ENCODE measurements around the gene SLC7A5.
"Not testable (repeated sequence)": the region's sequence is repeated elsewhere in the genome, so short reads cannot be mapped to it uniquely, and the experiment has no call there.

Gene SLC7A5

DNA sequence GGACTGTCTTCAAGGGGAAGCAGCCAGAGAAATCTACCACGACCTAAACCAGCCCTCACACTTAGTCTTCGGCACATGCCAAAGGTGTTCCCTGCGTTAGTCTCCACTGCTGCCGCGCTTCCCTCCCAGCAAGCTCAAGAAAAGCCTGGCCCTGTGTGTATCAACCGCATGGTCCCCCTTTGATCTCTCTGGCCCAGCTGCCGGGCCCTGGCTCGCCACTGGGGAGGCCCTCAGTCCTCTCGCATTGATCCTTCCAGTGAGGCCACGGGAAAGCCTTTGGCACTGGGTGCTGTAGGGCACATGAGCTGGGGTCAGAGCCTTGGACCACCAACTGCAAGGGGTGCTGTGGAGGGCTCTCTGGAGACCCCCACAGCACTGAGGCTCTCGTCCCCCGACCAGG is 74.0 kb downstream of the SLC7A5 start:
- Histone ChIP-seq H3K27ac (ENCODE audit: insufficient read depth, low read length, poor library complexity, severe bottlenecking) (no peak overlapping the region), H3K4me3 (ENCODE audit: insufficient read depth, low read depth, low read length, poor library complexity, severe bottlenecking) (no peak overlapping the region), H3K9me3 (ENCODE audit: control insufficient read depth, low read length) (no peaks in the 10 kb centered on the region), H3K4me1 (ENCODE audit: control insufficient read depth, insufficient read depth, low read length, poor library complexity, severe bottlenecking) (no peaks in the 10 kb centered on the region), H3K27me3 (replicated peaks; ENCODE audit: control insufficient read depth, insufficient read depth, low read length, poor library complexity, severe bottlenecking) (no peaks in the 10 kb centered on the region), H3K36me3 (ENCODE audit: control insufficient read depth, insufficient read depth, low read length) (no peaks in the 10 kb centered on the region)
- no peak for DNase-seq

- no peak for DNase-seq
- Histone ChIP-seq H3K9me3 (ENCODE audit: control insufficient read depth, low read length) (no peaks in the 10 kb centered on the region), H3K27me3 (replicated peaks; ENCODE audit: control insufficient read depth, insufficient read depth, low read length, poor library complexity, severe bottlenecking) (no peaks in the 10 kb centered on the region), H3K4me3 (ENCODE audit: insufficient read depth, low read depth, low read length, poor library complexity, severe bottlenecking) (no peak overlapping the region), H3K27ac (ENCODE audit: insufficient read depth, low read length, poor library complexity, severe bottlenecking) (no peak overlapping the region), H3K36me3 (ENCODE audit: control insufficient read depth, insufficient read depth, low read length) (no peaks in the 10 kb centered on the region), H3K4me1 (ENCODE audit: control insufficient read depth, insufficient read depth, low read length, poor library complexity, severe bottlenecking) (no peaks in the 10 kb centered on the region)
These were observed 74.7 kb downstream of the SLC7A5 start for GRCh38 chr16:87794485-87795078.

GRCh38 chr16:87792205-87792565 is 77.1 kb downstream of the SLC7A5 start:
- no peaks in the 10 kb centered on the region for H3K36me3 ChIP-seq (ENCODE audit: control insufficient read depth, insufficient read depth, low read length)
- no peaks in the 10 kb centered on the region for H3K9me3 ChIP-seq (ENCODE audit: control insufficient read depth, low read length)

GRCh38 chr16:87791295-87792204 is 77.8 kb downstream of the SLC7A5 start:
- H3K36me3 ChIP-seq (ENCODE audit: control insufficient read depth, insufficient read depth, low read length), result no peaks in the 10 kb centered on the region
- no peaks in the 10 kb centered on the region for H3K27me3 ChIP-seq (replicated peaks; ENCODE audit: control insufficient read depth, insufficient read depth, low read length, poor library complexity, severe bottlenecking)
- DNase-seq, result no peak
- no peak overlapping the region for H3K4me3 ChIP-seq (ENCODE audit: insufficient read depth, low read depth, low read length, poor library complexity, severe bottlenecking)
- H3K9me3 ChIP-seq (ENCODE audit: control insufficient read depth, low read length), result no peaks in the 10 kb centered on the region
- H3K4me1 ChIP-seq (ENCODE audit: control insufficient read depth, insufficient read depth, low read length, poor library complexity, severe bottlenecking), result no peaks in the 10 kb centered on the region
- H3K27ac ChIP-seq (ENCODE audit: insufficient read depth, low read length, poor library complexity, severe bottlenecking), result no peak overlapping the region

More at GRCh38 chr16:87792205-87792565, 77.1 kb downstream of the SLC7A5 start:
- no peak overlapping the region for H3K27ac ChIP-seq (ENCODE audit: insufficient read depth, low read length, poor library complexity, severe bottlenecking)
- no peaks in the 10 kb centered on the region for H3K27me3 ChIP-seq (replicated peaks; ENCODE audit: control insufficient read depth, insufficient read depth, low read length, poor library complexity, severe bottlenecking)
- no peak overlapping the region for H3K4me3 ChIP-seq (ENCODE audit: insufficient read depth, low read depth, low read length, poor library complexity, severe bottlenecking)
- H3K4me1 ChIP-seq (ENCODE audit: control insufficient read depth, insufficient read depth, low read length, poor library complexity, severe bottlenecking), result no peaks in the 10 kb centered on the region
- DNase-seq, result no peak

- no peaks in the 10 kb centered on the region for H3K4me1 ChIP-seq (ENCODE audit: control insufficient read depth, insufficient read depth, low read length, poor library complexity, severe bottlenecking)
- H3K4me3 ChIP-seq (ENCODE audit: insufficient read depth, low read depth, low read length, poor library complexity, severe bottlenecking), result no peak overlapping the region
- no peak for DNase-seq
- H3K27me3 ChIP-seq (replicated peaks; ENCODE audit: control insufficient read depth, insufficient read depth, low read length, poor library complexity, severe bottlenecking), result no peaks in the 10 kb centered on the region
- H3K36me3 ChIP-seq (ENCODE audit: control insufficient read depth, insufficient read depth, low read length), result no peaks in the 10 kb centered on the region
- H3K9me3 ChIP-seq (ENCODE audit: control insufficient read depth, low read length), result no peaks in the 10 kb centered on the region
- no peak overlapping the region for H3K27ac ChIP-seq (ENCODE audit: insufficient read depth, low read length, poor library complexity, severe bottlenecking)
These were observed 78.8 kb downstream of the SLC7A5 start for GRCh38 chr16:87790292-87791100.

GRCh38 chr16:87789437-87790291 is 79.6 kb downstream of the SLC7A5 start:
- no peak for DNase-seq
- no peak overlapping the region for H3K4me3 ChIP-seq (ENCODE audit: insufficient read depth, low read depth, low read length, poor library complexity, severe bottlenecking)
- H3K27ac ChIP-seq (ENCODE audit: insufficient read depth, low read length, poor library complexity, severe bottlenecking), result no peak overlapping the region

DNA sequence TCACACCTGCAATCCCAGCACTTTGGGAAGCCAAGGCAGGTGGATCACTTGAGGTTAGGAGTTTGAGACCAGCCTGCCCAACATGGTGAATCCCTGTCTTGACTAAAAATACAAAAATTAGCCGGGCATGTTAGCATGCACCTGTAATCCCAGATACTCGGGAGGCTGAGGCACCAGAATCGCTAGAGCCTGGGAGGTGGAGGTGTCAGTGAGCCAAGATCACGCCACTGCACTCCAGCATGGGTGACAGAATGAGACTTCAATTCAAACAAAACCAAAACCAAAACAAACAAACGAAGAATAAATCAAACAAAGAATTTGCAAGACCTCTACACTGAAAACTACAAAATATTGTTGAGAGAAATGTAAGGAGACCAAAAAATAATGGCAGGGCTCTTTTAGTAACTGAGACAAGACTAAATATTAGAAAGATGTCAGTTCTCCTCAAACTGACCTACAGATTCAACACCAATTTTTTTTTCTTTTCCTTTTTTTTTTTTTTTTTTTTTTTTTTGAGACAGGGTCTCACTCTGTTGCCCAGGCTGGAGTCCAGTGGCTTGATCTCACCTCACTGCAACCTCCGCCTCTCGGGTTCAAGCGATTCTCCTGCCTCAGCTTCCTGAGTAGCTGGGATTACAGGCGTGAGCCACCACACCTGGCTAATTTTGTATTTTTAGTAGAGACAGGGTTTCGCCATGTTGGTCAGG is 80.4 kb downstream of the SLC7A5 start:
- not testable (repeated sequence) for H3K4me1 ChIP-seq (ENCODE audit: control insufficient read depth, insufficient read depth, low read length, poor library complexity, severe bottlenecking); DNase-seq; H3K27me3 ChIP-seq (replicated peaks; ENCODE audit: control insufficient read depth, insufficient read depth, low read length, poor library complexity, severe bottlenecking); H3K4me3 ChIP-seq (ENCODE audit: insufficient read depth, low read depth, low read length, poor library complexity, severe bottlenecking); H3K36me3 ChIP-seq (ENCODE audit: control insufficient read depth, insufficient read depth, low read length); H3K9me3 ChIP-seq (ENCODE audit: control insufficient read depth, low read length); H3K27ac ChIP-seq (ENCODE audit: insufficient read depth, low read length, poor library complexity, severe bottlenecking)

More at GRCh38 chr16:87789437-87790291, 79.6 kb downstream of the SLC7A5 start:
- Histone ChIP-seq H3K36me3 (ENCODE audit: control insufficient read depth, insufficient read depth, low read length) (no peaks in the 10 kb centered on the region), H3K9me3 (ENCODE audit: control insufficient read depth, low read length) (no peaks in the 10 kb centered on the region), H3K4me1 (ENCODE audit: control insufficient read depth, insufficient read depth, low read length, poor library complexity, severe bottlenecking) (no peaks in the 10 kb centered on the region), H3K27me3 (replicated peaks; ENCODE audit: control insufficient read depth, insufficient read depth, low read length, poor library complexity, severe bottlenecking) (no peaks in the 10 kb centered on the region)

- not testable (repeated sequence) for DNase-seq
These were observed 81.7 kb downstream of the SLC7A5 start for GRCh38 chr16:87787451-87788091.

GRCh38 chr16:87784812-87785211 is 84.5 kb downstream of the SLC7A5 start:
- no peak overlapping the region for H3K4me3 ChIP-seq (ENCODE audit: insufficient read depth, low read depth, low read length, poor library complexity, severe bottlenecking)
- no peak for DNase-seq
- H3K27ac ChIP-seq (ENCODE audit: insufficient read depth, low read length, poor library complexity, severe bottlenecking), result no peak overlapping the region
- peaks cover 17% of the 10 kb centered on the region for H3K4me1 ChIP-seq (ENCODE audit: control insufficient read depth, insufficient read depth, low read length, poor library complexity, severe bottlenecking)
- H3K27me3 ChIP-seq (replicated peaks; ENCODE audit: control insufficient read depth, insufficient read depth, low read length, poor library complexity, severe bottlenecking), result no peaks in the 10 kb centered on the region
- no peaks in the 10 kb centered on the region for H3K36me3 ChIP-seq (ENCODE audit: control insufficient read depth, insufficient read depth, low read length)
- H3K9me3 ChIP-seq (ENCODE audit: control insufficient read depth, low read length), result no peaks in the 10 kb centered on the region

More at GRCh38 chr16:87787451-87788091, 81.7 kb downstream of the SLC7A5 start:
- not testable (repeated sequence) for H3K9me3 ChIP-seq (ENCODE audit: control insufficient read depth, low read length); H3K4me1 ChIP-seq (ENCODE audit: control insufficient read depth, insufficient read depth, low read length, poor library complexity, severe bottlenecking); H3K4me3 ChIP-seq (ENCODE audit: insufficient read depth, low read depth, low read length, poor library complexity, severe bottlenecking); H3K27me3 ChIP-seq (replicated peaks; ENCODE audit: control insufficient read depth, insufficient read depth, low read length, poor library complexity, severe bottlenecking); H3K36me3 ChIP-seq (ENCODE audit: control insufficient read depth, insufficient read depth, low read length); H3K27ac ChIP-seq (ENCODE audit: insufficient read depth, low read length, poor library complexity, severe bottlenecking)
